ENCODE data around the gene LRCOL1.

LRCOL1 gene

GRCh38 chr12:132635076-132635955, 24.9 kb upstream of the LRCOL1 start:
- DNase-seq = no peak

- DNase-seq = no peak
Observed at GRCh38 chr12:132634411-132634990, 24.1 kb upstream of the LRCOL1 start.

GRCh38 chr12:132633901-132634300, 23.5 kb upstream of the LRCOL1 start:
- DNase-seq = no peak

- DNase-seq = no peak
Observed at GRCh38 chr12:132633398-132633797, 23.0 kb upstream of the LRCOL1 start.

GRCh38 chr12:132632521-132633228, 22.3 kb upstream of the LRCOL1 start:
- DNase-seq = no peak

GRCh38 chr12:132631666-132632065, 21.3 kb upstream of the LRCOL1 start:
- DNase-seq = no peak

GRCh38 chr12:132630672-132631071, 20.3 kb upstream of the LRCOL1 start:
- no peak for DNase-seq

- no peak for DNase-seq
Observed at GRCh38 chr12:132629330-132629729, 18.9 kb upstream of the LRCOL1 start.

- DNase-seq = no peak
Observed at GRCh38 chr12:132625731-132626430, 15.5 kb upstream of the LRCOL1 start.

GRCh38 chr12:132624910-132625630, 14.7 kb upstream of the LRCOL1 start:
- no peak for DNase-seq

- DNase-seq = no peak
Observed at GRCh38 chr12:132624186-132624855, 13.9 kb upstream of the LRCOL1 start.

- no peak for DNase-seq
Observed at GRCh38 chr12:132623072-132623869, 12.9 kb upstream of the LRCOL1 start.

- no peak for DNase-seq
Observed at GRCh38 chr12:132622437-132623071, 12.2 kb upstream of the LRCOL1 start.

GRCh38 chr12:132621657-132622435, 11.5 kb upstream of the LRCOL1 start:
- no peak for DNase-seq

- no peak for DNase-seq
Observed at GRCh38 chr12:132620899-132621656, 10.7 kb upstream of the LRCOL1 start.

- DNase-seq = no peak
Observed at GRCh38 chr12:132620113-132620898, 9.9 kb upstream of the LRCOL1 start.

- DNase-seq = no peak
Observed at GRCh38 chr12:132619386-132620112, 9.2 kb upstream of the LRCOL1 start.

- DNase-seq = no peak
Observed at GRCh38 chr12:132619071-132619385, 8.6 kb upstream of the LRCOL1 start.

Measured in RPMI8226 (cell line).